ENCODE results near the gene LTBR. TPM values are rescaled to one million over a fixed set of nuclear protein-coding genes. Genes with fewer than 3 reads are reported as not detected.

LTBR gene
- total and polyA plus RNA-seq, 2 donors (not counting 1 experiment from before 2014, with no cell fraction given), result 55.7 to 78.4 TPM

GRCh38 chr12:6438345-6438744, 54.4 kb downstream of the LTBR start:
- Histone ChIP-seq H3K27ac (ENCODE audit: insufficient read depth, low read length) (no peak overlapping the region), H3K4me2 (ENCODE audit: extremely low read depth, insufficient read depth, low read length) (no peak overlapping the region), H3K27me3 (ENCODE audit: control insufficient read depth, insufficient read depth, low read length) (no peaks in the 10 kb centered on the region), H3K36me3 (ENCODE audit: control insufficient read depth, insufficient read depth, low read length) (no peaks in the 10 kb centered on the region), H3K4me1 (ENCODE audit: control insufficient read depth, extremely low read depth, insufficient read depth, low read length) (no peaks in the 10 kb centered on the region), H3K9ac (ENCODE audit: insufficient read depth, low read length) (no peak overlapping the region), H3K4me3 (replicated peaks in 1 of 4; ENCODE audit: control extremely low read depth in 1 of 4, insufficient read depth in 1 of 4, low read depth in 3 of 4, low read length in 4 of 4) (no peak overlapping the region), H3K9me3 (ENCODE audit: control insufficient read depth, insufficient read depth, low read depth, low read length) (no peaks in the 10 kb centered on the region), H2AFZ (ENCODE audit: low read length) (no peak overlapping the region), H4K20me1 (ENCODE audit: control insufficient read depth, extremely low read depth, insufficient read depth, low read length) (no peaks in the 10 kb centered on the region), H3K79me2 (ENCODE audit: control insufficient read depth, insufficient read depth, low read length) (no peaks in the 10 kb centered on the region)
- TF ChIP-seq, protein P1, sequence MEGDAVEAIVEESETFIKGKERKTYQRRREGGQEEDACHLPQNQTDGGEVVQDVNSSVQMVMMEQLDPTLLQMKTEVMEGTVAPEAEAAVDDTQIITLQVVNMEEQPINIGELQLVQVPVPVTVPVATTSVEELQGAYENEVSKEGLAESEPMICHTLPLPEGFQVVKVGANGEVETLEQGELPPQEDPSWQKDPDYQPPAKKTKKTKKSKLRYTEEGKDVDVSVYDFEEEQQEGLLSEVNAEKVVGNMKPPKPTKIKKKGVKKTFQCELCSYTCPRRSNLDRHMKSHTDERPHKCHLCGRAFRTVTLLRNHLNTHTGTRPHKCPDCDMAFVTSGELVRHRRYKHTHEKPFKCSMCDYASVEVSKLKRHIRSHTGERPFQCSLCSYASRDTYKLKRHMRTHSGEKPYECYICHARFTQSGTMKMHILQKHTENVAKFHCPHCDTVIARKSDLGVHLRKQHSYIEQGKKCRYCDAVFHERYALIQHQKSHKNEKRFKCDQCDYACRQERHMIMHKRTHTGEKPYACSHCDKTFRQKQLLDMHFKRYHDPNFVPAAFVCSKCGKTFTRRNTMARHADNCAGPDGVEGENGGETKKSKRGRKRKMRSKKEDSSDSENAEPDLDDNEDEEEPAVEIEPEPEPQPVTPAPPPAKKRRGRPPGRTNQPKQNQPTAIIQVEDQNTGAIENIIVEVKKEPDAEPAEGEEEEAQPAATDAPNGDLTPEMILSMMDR (conservative IDR thresholded peaks at IDR 0.05 in 1 of 2, IDR thresholded peaks at IDR 0.05 in 1 of 2; ENCODE audit: low read depth in 1 of 2, low read length in 2 of 2), result no peak
- TF ChIP-seq EZH2 (IDR thresholded peaks at IDR 0.05; ENCODE audit: low read length, missing control alignments), result no peak
- no peak for DNase-seq (ENCODE audit: low read depth in 2 of 2)

- Histone ChIP-seq H3K27me3 (ENCODE audit: control insufficient read depth, insufficient read depth, low read length) (no peaks in the 10 kb centered on the region), H3K9ac (ENCODE audit: insufficient read depth, low read length) (no peak overlapping the region), H2AFZ (ENCODE audit: low read length) (no peak overlapping the region), H3K27ac (ENCODE audit: insufficient read depth, low read length) (no peak overlapping the region), H3K4me1 (ENCODE audit: control insufficient read depth, extremely low read depth, insufficient read depth, low read length) (no peaks in the 10 kb centered on the region), H3K79me2 (ENCODE audit: control insufficient read depth, insufficient read depth, low read length) (no peaks in the 10 kb centered on the region), H4K20me1 (ENCODE audit: control insufficient read depth, extremely low read depth, insufficient read depth, low read length) (no peaks in the 10 kb centered on the region), H3K4me2 (ENCODE audit: extremely low read depth, insufficient read depth, low read length) (no peak overlapping the region), H3K36me3 (ENCODE audit: control insufficient read depth, insufficient read depth, low read length) (no peaks in the 10 kb centered on the region), H3K4me3 (replicated peaks in 1 of 4; ENCODE audit: control extremely low read depth in 1 of 4, insufficient read depth in 1 of 4, low read depth in 3 of 4, low read length in 4 of 4) (no peak overlapping the region), H3K9me3 (ENCODE audit: control insufficient read depth, insufficient read depth, low read depth, low read length) (no peaks in the 10 kb centered on the region)
- TF ChIP-seq EZH2 (IDR thresholded peaks at IDR 0.05; ENCODE audit: low read length, missing control alignments), result no peak
- TF ChIP-seq, protein P1 (conservative IDR thresholded peaks at IDR 0.05 in 1 of 2, IDR thresholded peaks at IDR 0.05 in 1 of 2; ENCODE audit: low read depth in 1 of 2, low read length in 2 of 2), result no peak
- DNase-seq (ENCODE audit: low read depth in 2 of 2), result no peak
Measured at GRCh38 chr12:6440391-6440790, 56.4 kb downstream of the LTBR start.

Other genes starting within 250 kb of the LTBR start
- gene CD9, start 183.8 kb upstream of the LTBR start, total RNA-seq, result 266 and 856 TPM in 2 replicates
- gene CD9, start 183.8 kb upstream of the LTBR start, polyA plus RNA-seq, result 520 and 1,081 TPM in 2 replicates
- gene PLEKHG6, start 73.5 kb upstream of the LTBR start, total RNA-seq, result under 0.01 and 0.50 TPM in 2 replicates
- gene PLEKHG6, start 73.5 kb upstream of the LTBR start, polyA plus RNA-seq, result 0.07 and 0.26 TPM in 2 replicates
- 141 and 157 TPM in 2 replicates for gene TNFRSF1A, start 42.1 kb upstream of the LTBR start, total RNA-seq
- 182 and 257 TPM in 2 replicates for gene TNFRSF1A, start 42.1 kb upstream of the LTBR start, polyA plus RNA-seq
- under 0.01 and 0.26 TPM in 2 replicates for gene SCNN1A, start 8.6 kb upstream of the LTBR start, total RNA-seq
- 0.05 and 0.08 TPM in 2 replicates for gene SCNN1A, start 8.6 kb upstream of the LTBR start, polyA plus RNA-seq
- 0.17 TPM in 1 of 2 replicates, not detected in the other for gene CD27, start 60.8 kb downstream of the LTBR start, total RNA-seq
- 0.06 and 0.07 TPM in 2 replicates for gene CD27, start 60.8 kb downstream of the LTBR start, polyA plus RNA-seq
- gene TAPBPL, start 67.9 kb downstream of the LTBR start, total RNA-seq, result 6.2 and 17.3 TPM in 2 replicates
- gene TAPBPL, start 67.9 kb downstream of the LTBR start, polyA plus RNA-seq, result 13.7 and 14.0 TPM in 2 replicates
- gene VAMP1, start 86.5 kb downstream of the LTBR start, total RNA-seq, result 13.9 and 20.3 TPM in 2 replicates
- 11.0 and 14.9 TPM in 2 replicates for gene VAMP1, start 86.5 kb downstream of the LTBR start, polyA plus RNA-seq
- 118 and 142 TPM in 2 replicates for gene MRPL51, start 109.1 kb downstream of the LTBR start, total RNA-seq
- gene MRPL51, start 109.1 kb downstream of the LTBR start, polyA plus RNA-seq, result 120 and 166 TPM in 2 replicates
- 18.7 and 42.3 TPM in 2 replicates for gene NCAPD2, start 109.9 kb downstream of the LTBR start, total RNA-seq
- 17.2 and 50.9 TPM in 2 replicates for gene NCAPD2, start 109.9 kb downstream of the LTBR start, polyA plus RNA-seq
- 4,386 and 6,255 TPM in 2 replicates for gene GAPDH, start 150.4 kb downstream of the LTBR start, total RNA-seq
- 8,983 and 11,838 TPM in 2 replicates for gene GAPDH, start 150.4 kb downstream of the LTBR start, polyA plus RNA-seq
- 8.2 and 16.8 TPM in 2 replicates for gene IFFO1, start 171.9 kb downstream of the LTBR start, total RNA-seq
- gene IFFO1, start 171.9 kb downstream of the LTBR start, polyA plus RNA-seq, result 21.7 and 26.9 TPM in 2 replicates
- 11.7 and 13.9 TPM in 2 replicates for gene NOP2, start 184.1 kb downstream of the LTBR start, total RNA-seq
- 26.1 and 47.8 TPM in 2 replicates for gene NOP2, start 184.1 kb downstream of the LTBR start, polyA plus RNA-seq
- 241 and 256 TPM in 2 replicates for gene CHD4, start 223.2 kb downstream of the LTBR start, total RNA-seq
- 76.1 and 96.0 TPM in 2 replicates for gene CHD4, start 223.2 kb downstream of the LTBR start, polyA plus RNA-seq

Measured in fibroblast of lung (primary cell).